Stimulated activated CD4-positive, alpha-beta T cell treated with anti-CD3 and anti-CD28 coated beads, TNF-alpha, amount 100 ng/mL, for 1 hour (primary cell): ENCODE results near the gene SDK2.

Experiments
- DNase-seq, 3 donors: peaks; one replicate each; pipeline ENCODE4 v3.0.0-alpha.2; 2020; ENCODE audit warnings: low read depth in 3 of 3, low spot score in 1 of 3

SDK2 gene

DNA sequence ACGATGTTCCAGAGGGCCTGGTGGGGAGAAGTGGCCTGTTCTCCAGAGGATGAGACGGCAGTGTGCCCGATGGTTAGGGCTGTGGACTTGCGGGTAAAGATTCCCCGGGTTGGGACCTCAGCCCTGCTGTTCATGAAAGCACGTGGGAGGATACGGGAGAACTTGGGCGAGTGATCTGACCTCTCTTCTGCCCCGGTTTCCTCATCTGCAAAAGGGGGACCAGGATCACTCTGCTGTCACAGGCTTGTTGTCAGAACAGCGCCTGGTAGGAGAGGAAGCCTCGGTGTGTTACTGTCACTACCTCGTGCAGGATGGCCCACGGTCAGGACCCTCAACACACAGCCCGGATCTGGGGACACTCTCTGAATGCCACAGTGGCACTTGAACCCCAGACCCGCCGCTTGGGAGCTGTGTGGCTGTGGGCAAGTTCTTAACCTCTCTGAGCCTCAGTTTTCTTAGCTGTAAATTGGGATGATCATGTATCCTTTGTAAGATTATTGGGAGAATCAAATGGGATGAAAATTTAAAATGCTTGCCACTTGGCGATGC, 246.9 kb downstream of the SDK2 start:
- no peak for DNase-seq

DNA sequence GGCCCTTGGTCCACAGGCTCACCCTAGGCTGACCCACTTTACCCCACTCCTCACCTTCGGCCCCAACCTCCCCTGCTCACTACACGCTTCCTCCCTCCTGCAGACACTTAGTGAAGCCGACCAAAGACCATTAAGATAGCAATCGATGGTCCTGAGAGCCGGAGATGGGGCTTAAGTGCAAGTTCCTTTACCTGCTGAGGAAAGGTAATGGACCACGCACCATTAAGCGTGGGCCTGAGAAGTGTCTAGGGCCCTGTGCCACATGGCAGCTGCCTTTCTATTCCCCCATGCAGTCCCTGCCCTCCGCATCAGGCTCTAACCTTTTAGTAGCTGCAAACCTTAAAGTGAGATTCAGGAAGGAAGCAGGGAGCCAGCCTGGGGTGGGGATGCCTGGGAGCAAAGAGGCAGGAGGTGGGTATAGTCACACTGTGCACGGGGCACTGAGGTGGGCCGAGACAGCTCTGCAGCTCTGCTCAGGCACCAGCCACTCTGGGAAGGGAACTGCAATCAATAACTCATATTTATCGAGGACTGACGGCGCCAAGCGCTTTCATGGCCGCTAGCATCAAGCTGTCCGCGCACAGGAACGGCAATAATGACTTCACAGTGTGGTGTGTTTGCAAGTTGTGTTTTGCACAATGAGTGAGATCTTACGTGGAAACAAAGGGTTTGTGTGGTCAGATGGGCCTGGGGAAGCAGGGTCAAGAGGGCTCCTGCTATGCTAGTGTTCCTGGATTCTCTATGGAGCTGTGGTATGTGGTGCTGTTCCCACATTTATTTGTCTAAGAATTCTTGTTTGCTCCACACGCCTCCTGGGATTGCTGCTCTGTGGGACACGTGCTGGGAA, 247.6 kb downstream of the SDK2 start:
- DNase-seq = no peak

DNA sequence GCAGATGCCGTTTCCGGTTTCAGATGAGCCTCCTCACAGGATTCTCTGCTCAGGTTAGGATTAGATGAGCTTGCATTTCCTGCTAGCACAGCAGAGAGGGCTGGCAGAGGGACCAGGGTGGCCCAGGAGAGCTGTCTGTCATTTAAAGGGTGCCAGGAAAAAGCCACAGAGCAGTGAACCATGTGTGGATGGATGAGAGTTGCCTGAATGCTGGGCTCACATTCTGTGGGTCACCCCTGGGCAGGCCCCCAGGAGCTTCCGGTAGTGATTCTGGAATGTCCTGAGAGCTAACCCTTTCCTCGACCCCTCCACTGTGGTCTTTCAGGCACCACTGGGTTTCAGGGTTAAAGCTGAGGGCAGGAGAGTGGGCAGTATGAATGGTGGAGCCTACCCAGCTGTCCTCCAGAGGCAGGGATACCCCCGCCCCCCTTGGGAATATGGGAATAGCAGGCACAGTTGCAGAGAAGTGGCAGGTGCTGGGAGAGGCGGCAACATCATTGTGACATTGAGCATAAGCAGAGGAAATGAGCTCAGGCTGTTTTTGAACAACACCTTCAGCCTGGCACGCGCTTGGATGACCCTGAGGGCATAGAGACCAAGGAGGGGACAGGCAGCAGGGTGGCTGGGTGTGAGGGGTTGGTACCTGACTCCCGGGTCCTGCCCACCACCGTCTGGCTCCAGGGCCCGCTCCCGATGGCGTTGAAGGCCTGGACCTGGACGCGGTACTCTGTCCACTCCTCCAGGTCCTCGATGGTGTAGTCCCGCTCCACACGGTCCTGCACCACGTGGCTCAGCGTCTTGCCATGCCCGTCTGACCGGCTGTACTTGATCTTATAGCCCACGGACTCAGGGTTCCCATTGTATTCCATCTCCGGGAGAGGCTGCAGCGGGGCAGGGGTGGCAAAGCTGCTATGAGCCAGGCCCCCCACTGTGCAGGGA, 249.5 kb downstream of the SDK2 start:
- DNase-seq = no peak

DNA sequence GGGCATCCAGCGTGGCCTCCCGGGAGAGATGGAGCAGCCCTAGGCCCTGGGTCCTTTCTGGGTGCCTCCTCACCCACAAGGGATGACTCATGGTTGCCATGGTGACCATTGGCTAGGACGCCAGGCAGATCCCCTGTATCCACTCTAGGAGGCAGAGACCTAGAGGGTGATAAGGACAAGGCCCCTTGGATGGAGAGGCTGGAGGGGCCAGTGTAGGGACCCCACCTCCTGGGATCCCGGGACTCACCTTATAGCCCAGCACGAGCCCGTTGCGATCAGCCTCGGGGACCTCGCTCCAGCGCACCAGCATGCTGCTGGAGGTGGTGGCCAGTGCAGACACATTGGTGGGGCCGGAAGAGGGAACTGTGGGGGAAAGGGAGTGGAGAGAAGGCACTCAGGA, 250.3 kb downstream of the SDK2 start:
- DNase-seq = no peak

DNA sequence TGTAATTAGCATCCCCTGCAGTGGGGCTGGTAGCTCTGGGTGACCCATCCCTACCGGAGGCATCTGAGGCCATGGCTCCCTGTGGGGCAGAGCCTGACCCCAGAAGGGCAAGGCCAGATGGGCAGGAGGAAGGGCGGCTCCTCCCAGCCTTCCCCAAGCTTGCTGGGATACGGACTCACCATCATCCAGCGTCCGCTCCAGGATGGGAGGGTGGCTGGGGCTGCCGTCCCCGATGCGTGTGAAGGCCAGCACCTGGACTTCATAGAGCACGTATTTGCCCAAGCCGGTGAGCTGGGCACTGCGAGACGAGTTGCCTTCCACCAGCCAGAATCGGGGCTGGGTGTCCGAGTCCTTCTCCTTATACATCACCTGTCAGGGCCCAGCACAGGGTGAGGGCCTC, 250.9 kb downstream of the SDK2 start:
- no peak for DNase-seq

DNA sequence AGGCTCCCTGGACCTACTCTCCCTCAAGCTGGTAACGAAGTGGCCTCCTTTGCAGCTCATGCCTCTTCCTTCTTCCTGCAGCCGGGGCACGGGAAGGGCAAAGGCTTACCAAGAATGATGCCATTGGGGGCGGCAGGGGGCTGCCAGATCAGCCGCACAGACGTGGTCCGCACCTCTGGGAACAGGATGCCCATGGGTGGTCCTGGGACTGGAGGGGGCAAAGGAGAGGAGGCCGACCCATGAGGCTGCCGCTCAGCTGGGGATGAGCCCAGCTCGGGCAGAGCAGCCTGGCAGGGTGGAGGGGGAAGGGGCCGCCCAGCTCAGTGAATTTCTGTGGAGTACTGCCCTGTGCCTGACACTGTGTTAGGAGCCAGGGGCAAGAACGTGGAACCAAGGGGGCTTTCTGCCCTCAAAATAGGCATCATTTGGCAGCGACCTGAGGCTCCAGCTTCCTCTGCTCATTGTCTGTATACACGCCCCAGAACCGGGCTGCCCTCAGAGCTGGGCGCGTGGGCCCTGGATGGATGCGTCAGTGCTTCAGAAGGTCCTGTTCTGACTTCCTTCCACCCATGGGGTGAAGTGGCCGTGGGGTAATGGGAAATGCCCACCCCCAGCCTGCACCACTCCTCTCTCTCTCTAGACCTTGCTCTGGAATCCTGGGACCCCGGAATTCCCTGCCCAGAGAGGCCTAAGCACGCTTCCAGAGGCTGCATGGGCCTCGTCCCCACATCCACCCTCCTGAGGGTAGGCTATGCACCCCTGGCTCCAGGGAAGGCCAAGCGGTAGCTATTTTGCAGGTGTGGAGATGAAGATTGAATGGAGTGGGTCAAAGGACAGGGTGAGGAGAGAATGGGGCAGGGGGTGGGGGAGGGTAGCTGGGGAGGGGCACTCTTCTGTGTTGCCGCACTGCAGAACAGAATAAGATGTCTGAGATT, 252.6 kb downstream of the SDK2 start:
- DNase-seq = no peak

DNA sequence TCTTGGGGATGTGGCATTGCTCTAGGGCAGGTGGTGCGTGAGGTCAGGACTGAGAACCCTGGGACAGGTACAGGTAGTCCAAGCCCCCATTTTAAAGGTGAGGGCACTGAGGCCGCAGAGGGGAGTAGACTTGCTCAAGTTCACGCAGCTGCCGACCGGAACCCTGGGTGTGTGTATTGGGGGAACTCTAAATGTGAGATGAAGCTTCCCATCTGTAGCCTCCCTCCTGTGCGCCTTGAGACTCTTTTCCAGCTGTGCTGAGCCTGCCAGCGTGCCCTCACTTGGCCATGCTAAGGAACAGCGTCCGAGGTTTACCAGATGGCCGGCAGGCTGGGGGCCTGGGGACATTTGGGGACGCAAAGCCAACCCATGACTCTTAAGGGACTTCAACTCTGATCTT, 253.4 kb downstream of the SDK2 start:
- DNase-seq = no peak

DNA sequence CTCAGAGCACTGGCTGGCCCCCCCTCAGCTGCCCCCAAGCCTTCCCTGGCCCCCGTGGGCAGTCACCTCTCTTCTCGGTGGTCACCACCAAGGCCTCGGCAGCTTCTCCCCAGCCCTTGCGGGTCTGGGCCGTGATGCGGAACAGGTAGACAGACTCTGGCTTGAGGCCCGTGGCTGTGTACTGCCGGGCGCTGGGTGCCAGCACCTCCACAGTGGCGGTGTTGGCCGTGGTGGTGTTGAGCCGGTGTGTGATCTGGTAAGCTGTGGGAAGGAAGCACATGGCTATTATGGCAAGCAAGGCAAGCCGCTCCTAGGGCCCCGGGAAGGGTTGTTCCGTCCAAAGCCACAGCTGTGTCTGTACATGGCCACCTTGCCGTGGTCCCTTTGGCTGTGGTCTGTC, 254.0 kb downstream of the SDK2 start:
- no peak for DNase-seq

DNA sequence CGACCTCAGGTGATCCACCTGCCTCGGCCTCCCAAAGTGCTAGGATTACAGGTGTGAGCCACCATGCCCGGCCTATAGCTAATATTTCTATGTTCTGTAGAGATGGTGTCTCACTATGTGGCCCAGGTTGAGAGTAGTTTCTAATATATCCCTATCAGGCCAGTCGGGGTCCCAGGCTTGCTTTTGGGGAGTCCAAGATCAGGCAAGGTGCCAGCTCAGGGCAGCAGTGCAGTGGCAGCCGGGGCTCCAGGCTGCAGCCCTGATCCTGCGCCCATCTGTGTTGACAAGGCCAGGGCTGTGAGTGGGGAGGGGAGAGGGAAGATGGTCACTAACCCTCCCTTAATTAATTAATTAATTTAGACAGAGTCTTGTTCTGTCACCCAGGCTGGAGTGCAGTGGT, 254.8 kb downstream of the SDK2 start:
- DNase-seq = no peak

DNA sequence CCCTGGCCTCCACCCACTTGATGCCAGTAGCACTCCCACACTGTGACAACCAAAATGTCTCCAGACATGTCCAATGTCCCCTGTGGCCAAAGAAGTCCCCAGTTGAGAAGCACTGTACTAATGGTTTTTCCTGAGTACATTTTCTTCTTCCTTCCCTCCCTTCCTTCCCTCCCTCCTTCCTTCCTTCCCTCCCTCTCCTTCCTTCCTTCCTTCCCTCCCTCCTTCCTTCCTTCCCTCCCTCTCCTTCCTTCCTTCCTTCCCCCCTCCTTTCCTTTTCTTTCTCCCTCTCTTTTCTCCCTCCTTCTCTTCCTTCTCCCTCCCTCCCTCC, 255.7 kb downstream of the SDK2 start:
- no peak for DNase-seq

DNA sequence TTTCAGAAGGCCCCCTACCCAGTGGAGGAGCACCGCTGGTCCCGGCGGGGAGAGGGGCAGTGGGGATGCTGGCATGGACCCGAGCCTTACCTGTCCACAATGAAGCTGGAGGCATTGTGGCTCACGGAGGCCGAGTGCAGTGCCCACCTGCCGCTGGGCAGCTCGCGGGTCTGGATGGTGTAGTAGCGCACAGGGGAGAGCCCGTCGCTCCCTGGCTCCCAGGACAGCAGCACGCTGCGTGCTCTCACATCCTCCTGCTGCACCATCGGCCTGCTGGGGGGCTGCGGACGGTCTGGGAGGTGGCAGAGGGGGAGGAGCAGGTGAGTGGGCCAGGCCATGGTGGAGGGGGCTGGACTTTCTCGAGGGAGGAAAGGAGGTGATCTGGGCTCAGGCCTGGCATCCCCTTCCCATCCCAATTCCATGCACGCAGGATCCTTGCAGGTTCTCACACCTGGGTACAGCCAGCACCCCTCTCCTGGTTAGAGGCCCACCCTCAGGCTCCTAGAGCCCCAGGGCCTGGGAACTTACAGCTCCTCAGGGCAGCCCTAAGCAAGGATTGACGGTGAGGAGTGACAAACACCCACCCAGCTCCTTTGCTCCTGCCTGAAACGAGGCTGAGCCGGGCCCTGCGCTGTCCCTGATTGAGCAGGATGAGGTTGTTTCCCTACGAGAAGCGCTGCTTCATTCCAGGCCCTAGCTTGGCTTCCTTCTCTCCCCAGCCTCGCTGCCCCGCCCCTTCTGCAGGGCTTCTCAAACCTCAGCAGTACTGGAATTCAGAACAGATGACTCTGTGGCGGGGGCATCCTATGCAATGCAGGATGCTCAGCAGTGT, 256.3 kb downstream of the SDK2 start:
- no peak for DNase-seq

DNA sequence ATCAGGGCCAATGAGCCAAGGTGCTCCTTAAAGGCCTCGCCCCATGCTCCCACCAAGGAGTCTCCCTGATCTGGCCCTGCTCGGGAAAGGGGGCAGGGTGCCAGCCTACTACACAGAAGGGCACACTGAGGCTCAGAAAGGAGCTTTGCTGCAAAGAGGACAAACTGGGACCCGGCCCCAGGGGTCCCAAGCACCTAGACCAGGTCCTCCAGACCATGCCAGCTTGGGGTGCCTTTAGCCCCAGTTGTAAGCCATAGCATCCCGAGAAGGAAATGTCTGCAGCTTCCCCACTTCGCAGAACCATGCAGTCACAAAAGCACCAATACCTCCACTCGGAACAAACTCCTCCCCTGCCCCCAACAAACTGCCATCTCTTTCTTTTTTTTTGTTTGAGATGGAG, 257.7 kb downstream of the SDK2 start:
- DNase-seq = no peak

DNA sequence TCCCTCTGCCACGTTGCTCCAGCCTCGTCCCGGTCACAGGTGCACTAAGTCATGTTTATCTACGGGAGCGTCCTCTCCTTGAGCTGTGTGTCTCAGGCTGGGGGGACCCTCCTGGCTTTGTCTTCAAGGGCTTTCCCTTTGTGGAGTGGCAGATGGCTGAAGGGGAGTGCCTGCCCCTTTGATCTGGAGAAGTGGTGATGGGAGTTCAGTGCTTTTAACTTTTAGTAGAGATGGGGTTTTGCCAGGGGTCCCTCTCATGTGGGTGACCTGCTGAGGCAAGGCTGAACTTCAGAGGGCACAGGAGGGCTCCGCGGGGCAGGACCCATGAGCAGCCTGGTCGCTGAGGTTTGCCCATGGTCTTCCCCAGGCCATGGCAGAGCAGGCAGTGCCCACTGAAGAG, 259.3 kb downstream of the SDK2 start:
- no peak for DNase-seq

DNA sequence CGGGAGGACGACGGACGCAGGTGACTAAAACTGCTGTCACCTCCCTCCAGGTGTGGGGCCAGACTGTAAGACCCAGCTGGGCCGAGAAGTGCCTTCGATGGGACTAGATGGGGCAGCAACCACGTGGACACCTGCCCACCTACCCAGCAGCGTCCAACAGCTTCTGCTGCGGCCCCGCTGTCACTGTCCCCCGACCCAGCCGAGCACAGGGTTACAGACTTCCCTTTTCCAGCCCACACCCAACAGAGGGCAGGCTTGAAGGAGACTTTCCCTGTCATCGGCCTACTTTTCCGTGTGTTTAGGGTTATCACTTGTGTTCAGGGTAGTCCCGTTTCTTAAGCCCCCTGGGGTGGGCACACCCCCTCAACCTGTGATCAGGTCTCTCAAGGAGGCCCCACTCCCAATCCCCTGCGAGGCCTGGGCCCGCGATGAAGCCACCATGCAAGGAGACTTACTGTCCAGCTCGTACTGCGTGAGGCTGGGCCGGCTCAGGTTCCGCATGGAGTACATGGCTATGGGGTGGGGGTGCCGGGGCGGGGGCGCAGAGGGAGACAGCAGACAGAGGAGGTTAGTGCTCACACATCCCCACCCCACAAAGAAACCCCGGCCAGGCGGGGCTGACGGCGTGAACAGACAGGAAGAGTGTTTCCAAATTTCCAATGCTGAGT, 263.7 kb downstream of the SDK2 start:
- no peak for DNase-seq

DNA sequence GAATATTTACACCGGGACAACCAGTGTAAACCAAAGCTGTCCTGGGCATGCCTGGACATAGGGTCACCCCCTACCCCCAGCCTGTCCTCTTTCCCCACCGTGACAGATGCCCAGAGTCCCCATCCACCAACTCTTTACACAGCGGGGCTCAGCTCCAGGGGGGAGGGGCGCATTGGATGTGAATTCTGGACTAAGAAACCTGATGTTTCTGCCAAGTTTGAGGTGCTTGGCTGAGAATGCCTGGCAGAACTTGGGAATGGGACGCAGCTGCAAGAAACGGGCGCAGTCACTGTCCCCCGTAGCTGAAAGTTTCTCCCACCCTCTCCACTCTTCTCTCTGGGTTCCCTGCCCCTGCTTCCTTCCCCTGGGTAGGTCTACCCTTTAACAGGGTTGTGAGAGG, 264.4 kb downstream of the SDK2 start:
- no peak for DNase-seq

DNA sequence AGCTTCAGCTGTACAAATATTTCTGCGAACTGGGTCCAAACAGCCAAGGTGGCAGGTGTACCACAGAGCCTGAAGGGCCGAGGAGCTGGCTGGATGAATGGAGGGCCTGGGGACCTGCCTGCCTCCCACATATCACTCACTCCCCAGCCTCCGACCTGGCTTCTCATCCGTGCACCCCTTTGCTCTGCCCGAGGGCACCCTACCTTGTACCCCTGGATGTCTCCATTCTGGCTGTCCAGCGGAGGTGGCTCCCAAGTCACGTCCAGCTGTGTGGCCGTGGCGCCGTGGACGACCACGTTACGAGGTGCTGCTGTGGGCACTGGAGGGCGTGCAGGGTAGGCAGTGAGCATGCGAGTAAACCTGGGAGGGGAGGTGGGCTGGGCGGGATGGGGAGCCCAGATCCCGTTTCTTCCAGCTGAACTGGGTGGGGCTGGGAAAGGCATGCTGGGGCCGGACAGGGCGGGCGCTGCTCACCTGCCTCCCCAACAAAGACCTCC, 265.2 kb downstream of the SDK2 start:
- no peak for DNase-seq

DNA sequence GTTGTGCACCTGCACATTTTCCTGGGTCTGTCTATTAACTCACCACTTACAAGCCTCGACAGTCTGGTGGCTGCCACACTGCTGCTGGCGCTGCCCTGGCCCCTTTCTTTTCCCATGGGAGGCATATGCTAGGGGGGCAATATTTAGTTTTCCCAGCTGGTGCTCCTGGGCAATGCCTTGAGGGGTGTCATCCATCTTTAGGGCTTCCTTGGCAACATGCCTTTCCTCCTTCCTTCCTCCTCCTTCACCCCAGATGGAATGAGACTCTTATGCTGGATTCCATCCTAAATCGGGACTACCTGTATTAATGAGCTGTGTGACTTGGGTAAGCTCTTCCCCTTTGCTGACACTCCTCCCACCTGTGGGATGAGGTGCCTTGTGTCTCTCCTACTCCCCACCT, 267.6 kb downstream of the SDK2 start:
- no peak for DNase-seq

DNA sequence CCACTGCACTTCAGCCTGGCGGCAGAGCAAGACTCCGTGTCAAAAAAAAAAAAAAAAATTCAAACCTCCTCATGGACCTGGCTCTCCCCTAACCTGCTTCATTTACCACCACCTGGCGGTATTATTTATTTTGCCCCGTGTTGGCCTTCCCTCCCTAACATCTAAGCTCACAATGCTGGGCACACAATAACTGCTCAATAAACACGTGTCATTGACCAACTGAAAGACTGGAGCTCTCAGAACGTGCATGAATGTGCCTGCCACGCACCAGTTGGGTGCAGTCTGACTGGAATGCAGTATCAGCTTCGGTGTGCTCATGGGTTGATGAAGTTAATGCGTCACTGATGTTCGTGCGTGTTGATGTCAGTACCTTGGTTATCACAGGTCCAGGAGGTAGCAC, 268.1 kb downstream of the SDK2 start:
- no peak for DNase-seq

DNA sequence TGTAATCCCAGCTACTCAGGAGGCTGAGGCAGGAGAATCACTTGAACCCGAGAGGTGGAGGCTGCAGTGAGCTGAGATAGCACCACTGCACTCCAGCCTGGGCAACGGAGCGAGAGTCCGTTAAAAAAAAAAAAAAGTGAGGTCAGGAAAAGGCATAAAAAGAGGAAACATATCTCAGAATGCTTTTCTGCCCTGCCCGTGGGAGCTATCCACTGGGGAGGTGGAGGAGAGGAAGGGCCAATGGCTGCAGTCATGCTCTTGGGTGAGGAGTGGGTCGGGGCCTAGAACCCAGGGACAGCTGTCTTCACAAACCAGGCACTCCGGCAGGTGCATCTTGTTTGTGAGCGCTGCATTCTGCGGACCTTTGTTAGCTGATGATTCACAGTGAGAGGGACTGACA, 272.4 kb downstream of the SDK2 start:
- DNase-seq = no peak
